K562 (cell line): Measurements from ENCODE around the gene CTNNBL1. TPM values are rescaled to one million over a fixed set of nuclear protein-coding genes. Genes with fewer than 3 reads are reported as not detected.
A peak's percentile ranks its signal among the peaks of the same experiment; 100 is the strongest.

Source experiments
- BMI1 ChIP-seq: fragments of 150-350 bp; IDR thresholded peaks from 2 replicates; pipeline ENCODE4 v1.6.1; 2014; ENCODE audit warnings: low read length
- CC2D1A ChIP-seq: fragments of 450-650 bp; IDR thresholded peaks from 2 replicates; pipeline ENCODE4 v1.6.1; 2017; ENCODE audit warnings: mild to moderate bottlenecking
- CREB1 ChIP-seq, 2 experiments: sonication (generic) in 1 of 2; formaldehyde crosslinking in 1 of 2; IDR thresholded peaks; 2 replicates each; pipeline versions ENCODE4 v1.6.1 to v1.8.0; 2012 to 2022; ENCODE audit warnings: inconsistent platforms in 1 of 2, mild to moderate bottlenecking in 1 of 2, missing genetic modification reagents in 1 of 2, moderate library complexity in 1 of 2
- E2F6 ChIP-seq, 2 experiments: IDR thresholded peaks; 2 replicates each; pipeline ENCODE4 v1.6.1; 2011; ENCODE audit warnings: borderline replicate concordance in 1 of 2, control low read depth in 1 of 2, low read depth in 1 of 2, low read length in 1 of 2, mild to moderate bottlenecking in 1 of 2, mixed read lengths in 1 of 2, moderate library complexity in 1 of 2; ENCODE audit not compliant: insufficient read depth in 1 of 2, insufficient read length in 1 of 2, poor library complexity in 1 of 2, severe bottlenecking in 1 of 2; ENCODE audit errors: extremely low read depth in 1 of 2
- MAFF ChIP-seq: IDR thresholded peaks from 2 replicates; pipeline ENCODE4 v1.6.1; 2012; ENCODE audit warnings: low read length, improper control_type of control experiment
- NUFIP1 ChIP-seq: fragments of 450-650 bp; IDR thresholded peaks from 2 replicates; pipeline ENCODE4 v1.6.1; 2018; ENCODE audit not compliant: partially characterized antibody
- PREB ChIP-seq: sonication (generic); formaldehyde crosslinking; IDR thresholded peaks from 2 replicates; pipeline ENCODE4 v1.8.1; 2023; ENCODE audit warnings: mild to moderate bottlenecking, missing genetic modification reagents
- TAF7 ChIP-seq: fragments of 450-650 bp; IDR thresholded peaks from 2 replicates; pipeline ENCODE4 v1.6.1; 2016; ENCODE audit warnings: missing genetic modification characterization, missing compliant biosample characterization
- TEAD2 ChIP-seq: fragments of 450-650 bp; IDR thresholded peaks from 2 replicates; pipeline ENCODE4 v1.6.1; 2016; ENCODE audit warnings: missing genetic modification characterization, control low read depth, missing compliant biosample characterization
- ZFX ChIP-seq: sonication (generic); formaldehyde crosslinking; IDR thresholded peaks from 2 replicates; pipeline ENCODE4 v1.8.0; 2022; ENCODE audit warnings: mild to moderate bottlenecking, missing genetic modification reagents, moderate library complexity
- ZNF146 ChIP-seq: IDR thresholded peaks from one replicate; pipeline ENCODE4 v1.6.1; 2018; ENCODE audit warnings: missing compliant biosample characterization; ENCODE audit not compliant: unreplicated experiment
- ZNF592 ChIP-seq: fragments of 450-650 bp; IDR thresholded peaks from 2 replicates; pipeline ENCODE4 v1.6.1; 2017; ENCODE audit warnings: antibody characterized with exemption, mild to moderate bottlenecking
- polyA plus RNA-seq, 8 experiments: library from polyadenylated mRNA; depleted of rRNA in 4 of 8; stranded (reverse) in 5 of 8; unstranded in 3 of 8; fragments of >200 nt; fragmentation: Nextera tagmentation in 2 of 8; fragmentation: Illumina TruSeq in 1 of 8; extraction: Ambion mirVana in 2 of 8; extraction: Trizol in 1 of 8; gene quantifications; 2 replicates each; pipeline versions ENCODE4 v1.2.1 to v1.2.3, GENCODE V29; 2011 to 2014; ENCODE audit warnings: inconsistent platforms in 1 of 8, missing spikeins in 1 of 8
- total RNA-seq, 7 experiments: library from RNA; depleted of rRNA in 6 of 7; stranded (reverse); fragments of >200 nt in 6 of 7; fragmentation: Illumina TruSeq in 2 of 7; extraction: Trizol in 2 of 7; gene quantifications; 2 replicates each; pipeline versions ENCODE4 v1.2.1 to v1.2.3, GENCODE V29; 2011 to 2021; ENCODE audit warnings: low replicate concordance in 1 of 7
- TF ChIP-seq, protein P1 (sequence below): sonication (generic); formaldehyde crosslinking; IDR thresholded peaks from 2 replicates; pipeline ENCODE4 v1.8.1; 2022; ENCODE audit warnings: missing genetic modification reagents
- TF ChIP-seq, protein P2 (sequence below): fragments of 250-450 bp; sonication (Bioruptor Pico); IDR thresholded peaks from 2 replicates; pipeline ENCODE4 v1.5.0; 2020; ENCODE audit warnings: mild to moderate bottlenecking, borderline replicate concordance

The CTNNBL1 gene
- total and polyA plus RNA-seq, 9 of the 15 experiments (the other 6 are each of a cell fraction or from before 2014, with no cell fraction given) = 32.4 to 85.6 (median 43.6) TPM

DNA sequence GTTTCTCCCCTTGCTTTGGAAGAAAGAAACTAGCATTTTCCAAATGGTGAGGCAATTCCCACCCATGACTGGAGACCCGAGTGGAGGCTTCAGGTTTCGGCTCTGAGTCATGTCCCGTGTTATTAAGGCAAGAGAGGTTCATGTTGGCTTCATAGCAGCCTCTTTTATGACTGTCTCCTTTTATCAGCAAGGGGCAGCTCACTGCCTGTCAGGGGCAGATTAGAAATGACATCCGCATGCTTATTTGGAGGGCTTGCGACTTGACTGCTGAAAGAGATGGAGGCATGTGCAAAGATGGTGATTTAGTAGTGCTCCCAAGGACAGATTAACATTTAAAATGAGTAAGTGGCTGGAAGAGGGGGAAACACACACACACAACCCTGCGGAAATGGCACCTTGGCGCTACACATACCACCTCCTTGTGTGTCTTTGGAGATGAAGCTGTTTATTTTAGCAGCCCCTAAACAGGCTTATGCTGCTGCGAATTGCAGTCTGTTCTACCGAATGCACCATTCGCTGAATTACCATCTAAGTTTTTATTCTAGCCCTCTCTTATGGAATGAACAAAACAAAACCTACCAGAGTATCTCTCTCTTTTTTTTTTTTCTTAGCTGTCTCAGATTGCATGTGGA, 157.0 kb downstream of the CTNNBL1 start (continued):
- TF ChIP-seq PREB (CRISPR knock-in tag) (no peak), CREB1 (IDR thresholded peaks at IDR 0.05) (peak; percentile 73; the same call in 1 of the 2 replicates), CREB1 (CRISPR knock-in tag; IDR thresholded peaks at IDR 0.05) (no peak), E2F6 (IDR thresholded peaks at IDR 0.05; ENCODE audit: borderline replicate concordance in 1 of 2, extremely low read depth in 1 of 2, insufficient read depth in 1 of 2, insufficient read length in 1 of 2, low read depth in 1 of 2, low read length in 1 of 2, poor library complexity in 1 of 2, severe bottlenecking in 1 of 2) (peak; percentile 34 to 56), TAF7 (tag) (no peak), NUFIP1 (no peak), ZFX (no peak), CC2D1A (peak; percentile 97; the same call in 1 of the 2 replicates), BMI1 (no peak), ZNF592 (0 out of 2 replicates have a peak, but pooled peaks have one; percentile 45), MAFF (no peak), TEAD2 (tag) (no peak), ZNF146 (CRISPR knock-in tag) (no peak)
- TF ChIP-seq, protein P1, sequence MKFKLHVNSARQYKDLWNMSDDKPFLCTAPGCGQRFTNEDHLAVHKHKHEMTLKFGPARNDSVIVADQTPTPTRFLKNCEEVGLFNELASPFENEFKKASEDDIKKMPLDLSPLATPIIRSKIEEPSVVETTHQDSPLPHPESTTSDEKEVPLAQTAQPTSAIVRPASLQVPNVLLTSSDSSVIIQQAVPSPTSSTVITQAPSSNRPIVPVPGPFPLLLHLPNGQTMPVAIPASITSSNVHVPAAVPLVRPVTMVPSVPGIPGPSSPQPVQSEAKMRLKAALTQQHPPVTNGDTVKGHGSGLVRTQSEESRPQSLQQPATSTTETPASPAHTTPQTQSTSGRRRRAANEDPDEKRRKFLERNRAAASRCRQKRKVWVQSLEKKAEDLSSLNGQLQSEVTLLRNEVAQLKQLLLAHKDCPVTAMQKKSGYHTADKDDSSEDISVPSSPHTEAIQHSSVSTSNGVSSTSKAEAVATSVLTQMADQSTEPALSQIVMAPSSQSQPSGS (CRISPR knock-in tag) = no peak
- TF ChIP-seq, protein P2, sequence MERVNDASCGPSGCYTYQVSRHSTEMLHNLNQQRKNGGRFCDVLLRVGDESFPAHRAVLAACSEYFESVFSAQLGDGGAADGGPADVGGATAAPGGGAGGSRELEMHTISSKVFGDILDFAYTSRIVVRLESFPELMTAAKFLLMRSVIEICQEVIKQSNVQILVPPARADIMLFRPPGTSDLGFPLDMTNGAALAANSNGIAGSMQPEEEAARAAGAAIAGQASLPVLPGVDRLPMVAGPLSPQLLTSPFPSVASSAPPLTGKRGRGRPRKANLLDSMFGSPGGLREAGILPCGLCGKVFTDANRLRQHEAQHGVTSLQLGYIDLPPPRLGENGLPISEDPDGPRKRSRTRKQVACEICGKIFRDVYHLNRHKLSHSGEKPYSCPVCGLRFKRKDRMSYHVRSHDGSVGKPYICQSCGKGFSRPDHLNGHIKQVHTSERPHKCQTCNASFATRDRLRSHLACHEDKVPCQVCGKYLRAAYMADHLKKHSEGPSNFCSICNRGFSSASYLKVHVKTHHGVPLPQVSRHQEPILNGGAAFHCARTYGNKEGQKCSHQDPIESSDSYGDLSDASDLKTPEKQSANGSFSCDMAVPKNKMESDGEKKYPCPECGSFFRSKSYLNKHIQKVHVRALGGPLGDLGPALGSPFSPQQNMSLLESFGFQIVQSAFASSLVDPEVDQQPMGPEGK (CRISPR knock-in tag) = no peak
